Fibroblast of skin of right biceps (primary cell): ENCODE results near the gene CCNE1.
"Not testable (repeated sequence)": the region's sequence is repeated elsewhere in the genome, so short reads cannot be mapped to it uniquely, and the experiment has no call there.

Experiments used
- DNase-seq: peaks from one replicate; pipeline ENCODE4 v3.0.0-alpha.2; 2013

CCNE1 gene

GRCh38 chr19:29789007-29789406 is 22.8 kb upstream of the CCNE1 start:
- no peak for DNase-seq

- DNase-seq = no peak
These were observed 18.6 kb upstream of the CCNE1 start for GRCh38 chr19:29793116-29793727.

GRCh38 chr19:29794490-29794889 is 17.3 kb upstream of the CCNE1 start:
- not testable (repeated sequence) for DNase-seq

- DNase-seq = no peak
These were observed 16.2 kb upstream of the CCNE1 start for GRCh38 chr19:29795461-29796172.

GRCh38 chr19:29796173-29796573 is 15.6 kb upstream of the CCNE1 start:
- no peak for DNase-seq

- peak; percentile 37 for DNase-seq
These were observed 12.9 kb upstream of the CCNE1 start for GRCh38 chr19:29798774-29799497.

GRCh38 chr19:29800100-29800825 is 11.5 kb upstream of the CCNE1 start:
- DNase-seq = no peak

GRCh38 chr19:29803951-29804350 is 7.8 kb upstream of the CCNE1 start:
- DNase-seq = not testable (repeated sequence)

GRCh38 chr19:29804493-29804892 is 7.3 kb upstream of the CCNE1 start:
- DNase-seq = no peak

- DNase-seq = no peak
These were observed 6.5 kb upstream of the CCNE1 start for GRCh38 chr19:29805031-29805965.

GRCh38 chr19:29806098-29806866 is 5.5 kb upstream of the CCNE1 start:
- peak; percentile 41 for DNase-seq

- no peak for DNase-seq
These were observed 4.6 kb upstream of the CCNE1 start for GRCh38 chr19:29807178-29807577.

GRCh38 chr19:29807870-29808405 is 3.9 kb upstream of the CCNE1 start:
- DNase-seq = no peak

- no peak for DNase-seq
These were observed 1.8 kb upstream of the CCNE1 start for GRCh38 chr19:29809795-29810503.

- peak; percentile 46 for DNase-seq
These were observed 1.3 kb upstream of the CCNE1 start for GRCh38 chr19:29810504-29810871.

- DNase-seq = no peak
These were observed 489 bp downstream of the CCNE1 start for GRCh38 chr19:29812080-29812880.

GRCh38 chr19:29812881-29813275 is 1.1 kb downstream of the CCNE1 start:
- DNase-seq = no peak

- no peak for DNase-seq
These were observed 1.9 kb downstream of the CCNE1 start for GRCh38 chr19:29813642-29814041.

GRCh38 chr19:29815231-29815630 is 3.4 kb downstream of the CCNE1 start:
- DNase-seq = no peak

GRCh38 chr19:29817316-29817715 is 5.5 kb downstream of the CCNE1 start:
- DNase-seq = no peak
